Measurements from ENCODE around the gene UQCRQ.
A peak's percentile ranks its signal among the peaks of the same experiment; 100 is the strongest.

Gene UQCRQ

DNA sequence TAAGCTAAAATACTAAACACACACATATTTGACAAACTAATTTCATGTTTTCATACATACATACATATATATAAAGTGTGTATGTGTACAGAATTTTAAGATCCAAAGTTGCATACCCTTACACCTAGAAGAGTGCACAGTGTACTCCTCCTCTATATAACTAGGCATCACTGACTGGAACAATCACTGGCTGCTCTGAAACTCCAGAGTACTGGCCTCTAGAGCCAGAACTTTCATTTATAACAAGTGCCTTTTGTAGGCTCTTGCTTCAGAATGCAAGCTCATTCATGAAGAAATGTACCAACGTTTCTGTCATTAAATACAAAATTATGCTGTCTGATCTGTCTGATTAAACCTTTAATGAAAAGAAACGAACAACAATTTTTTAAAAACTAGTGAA is 11.0 kb downstream of the UQCRQ start:
- Histone ChIP-seq H4K20me1 (ENCODE audit: insufficient read depth, low read length) (no peaks in the 10 kb centered on the region), H3K27me3 (ENCODE audit: low read depth, low read length) (no peaks in the 10 kb centered on the region), H3K36me3 (replicated peaks; ENCODE audit: low read depth, low read length) (peaks cover 10% of the 10 kb centered on the region), H3K4me3 (ENCODE audit: low read length) (no peak overlapping the region), H3K27ac (ENCODE audit: low read length) (no peak overlapping the region), H3K9me3 (ENCODE audit: insufficient read depth, low read length) (no peaks in the 10 kb centered on the region), H3K4me2 (ENCODE audit: low read length) (no peak overlapping the region), H3K79me2 (ENCODE audit: low read length) (no peaks in the 10 kb centered on the region), H3K4me1 (ENCODE audit: low read length) (no peaks in the 10 kb centered on the region), H3K9ac (ENCODE audit: low read length) (no peak overlapping the region), H2AFZ (ENCODE audit: low read depth, low read length) (no peak overlapping the region)
- TF ChIP-seq EZH2phosphoT487 (IDR thresholded peaks at IDR 0.05; ENCODE audit: low read depth), result no peak
- no peak for TF ChIP-seq CTCF (IDR thresholded peaks at IDR 0.05; ENCODE audit: low read depth, low read length)

DNA sequence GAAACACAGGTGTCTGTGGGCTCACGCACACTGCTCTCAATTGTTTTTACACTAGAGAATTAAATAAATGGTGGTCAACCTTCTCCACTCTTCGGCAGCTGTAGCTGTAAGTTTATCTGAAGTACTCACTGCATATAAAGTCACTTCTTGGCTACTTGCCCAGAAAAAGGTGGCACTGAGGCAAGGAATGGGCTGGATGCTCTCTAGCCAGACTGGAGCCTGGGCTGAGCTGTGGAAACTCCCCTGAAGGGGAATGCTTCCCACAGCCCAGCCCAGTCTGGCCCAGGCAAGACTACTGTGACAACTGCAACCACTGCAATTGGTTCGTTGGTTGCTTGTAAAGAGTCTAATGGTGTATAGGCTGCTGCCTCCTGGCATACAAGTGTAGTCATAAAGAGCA is 11.5 kb downstream of the UQCRQ start:
- H4K20me1 ChIP-seq (ENCODE audit: insufficient read depth, low read length), result no peaks in the 10 kb centered on the region
- no peak for TF ChIP-seq EZH2phosphoT487 (IDR thresholded peaks at IDR 0.05; ENCODE audit: low read depth)
- TF ChIP-seq CTCF (IDR thresholded peaks at IDR 0.05; ENCODE audit: low read depth, low read length), result no peak
- H3K9me3 ChIP-seq (ENCODE audit: insufficient read depth, low read length), result no peaks in the 10 kb centered on the region
- H3K27me3 ChIP-seq (ENCODE audit: low read depth, low read length), result no peaks in the 10 kb centered on the region
- H3K4me1 ChIP-seq (ENCODE audit: low read length), result no peaks in the 10 kb centered on the region
- H3K4me2 ChIP-seq (ENCODE audit: low read length), result no peak overlapping the region
- no peaks in the 10 kb centered on the region for H3K79me2 ChIP-seq (ENCODE audit: low read length)
- no peak overlapping the region for H3K9ac ChIP-seq (ENCODE audit: low read length)
- H3K4me3 ChIP-seq (ENCODE audit: low read length), result no peak overlapping the region
- no peak overlapping the region for H3K27ac ChIP-seq (ENCODE audit: low read length)
- H3K36me3 ChIP-seq (replicated peaks; ENCODE audit: low read depth, low read length), result peaks cover 10% of the 10 kb centered on the region
- H2AFZ ChIP-seq (ENCODE audit: low read depth, low read length), result no peak overlapping the region

GRCh38 chr5:132883261-132883834 is 16.9 kb downstream of the UQCRQ start:
- no peak overlapping the region for H3K4me3 ChIP-seq (ENCODE audit: low read length)
- H2AFZ ChIP-seq (ENCODE audit: low read depth, low read length), result no peak overlapping the region
- peaks cover 25% of the 10 kb centered on the region for H3K36me3 ChIP-seq (replicated peaks; ENCODE audit: low read depth, low read length)
- H3K4me1 ChIP-seq (ENCODE audit: low read length), result peaks cover 8% of the 10 kb centered on the region
- no peaks in the 10 kb centered on the region for H3K9me3 ChIP-seq (ENCODE audit: insufficient read depth, low read length)
- H3K9ac ChIP-seq (ENCODE audit: low read length), result no peak overlapping the region
- TF ChIP-seq CTCF (IDR thresholded peaks at IDR 0.05; ENCODE audit: low read depth, low read length), result peak; percentile 62
- TF ChIP-seq EZH2phosphoT487 (IDR thresholded peaks at IDR 0.05; ENCODE audit: low read depth), result no peak
- H3K4me2 ChIP-seq (ENCODE audit: low read length), result no peak overlapping the region
- no peaks in the 10 kb centered on the region for H3K27me3 ChIP-seq (ENCODE audit: low read depth, low read length)
- no peak overlapping the region for H3K27ac ChIP-seq (ENCODE audit: low read length)
- no peaks in the 10 kb centered on the region for H3K79me2 ChIP-seq (ENCODE audit: low read length)
- H4K20me1 ChIP-seq (ENCODE audit: insufficient read depth, low read length), result no peaks in the 10 kb centered on the region

DNA sequence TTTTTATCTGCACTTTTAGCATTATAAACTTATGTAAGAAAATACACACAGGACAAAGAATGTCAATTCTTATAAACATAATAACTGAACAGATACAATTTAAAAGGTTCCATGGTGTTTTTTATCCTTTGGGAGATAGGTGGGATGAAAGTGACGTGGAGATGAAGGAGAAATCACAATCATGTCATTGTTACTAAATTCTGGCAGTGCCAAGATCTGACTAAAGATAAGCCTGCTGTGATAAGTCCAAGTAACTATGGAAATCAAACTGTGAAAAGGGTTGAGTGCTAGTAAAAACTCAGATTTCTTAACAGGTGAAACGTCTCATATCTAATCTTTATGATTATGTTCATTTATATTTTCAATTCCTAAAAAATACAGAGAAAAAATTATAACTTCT is 18.1 kb downstream of the UQCRQ start:
- Histone ChIP-seq H3K36me3 (replicated peaks; ENCODE audit: low read depth, low read length) (peaks cover 25% of the 10 kb centered on the region), H4K20me1 (ENCODE audit: insufficient read depth, low read length) (no peaks in the 10 kb centered on the region), H2AFZ (ENCODE audit: low read depth, low read length) (no peak overlapping the region), H3K4me2 (ENCODE audit: low read length) (no peak overlapping the region), H3K9me3 (ENCODE audit: insufficient read depth, low read length) (no peaks in the 10 kb centered on the region), H3K27me3 (ENCODE audit: low read depth, low read length) (no peaks in the 10 kb centered on the region), H3K79me2 (ENCODE audit: low read length) (no peaks in the 10 kb centered on the region), H3K4me3 (ENCODE audit: low read length) (no peak overlapping the region), H3K27ac (ENCODE audit: low read length) (no peak overlapping the region), H3K9ac (ENCODE audit: low read length) (no peak overlapping the region), H3K4me1 (ENCODE audit: low read length) (peaks cover 8% of the 10 kb centered on the region)
- TF ChIP-seq CTCF (IDR thresholded peaks at IDR 0.05; ENCODE audit: low read depth, low read length) (no peak), EZH2phosphoT487 (IDR thresholded peaks at IDR 0.05; ENCODE audit: low read depth) (no peak)

Data from OCI-LY3 (cell line).